DOHH2 (cell line): ENCODE data around the gene MATN3.

Source experiments
- CTCF ChIP-seq: fragments of 200-600 bp; sonication (generic); IDR thresholded peaks from one replicate; pipeline ENCODE4 v1.5.1; 2014; ENCODE audit warnings: antibody characterized with exemption, mild to moderate bottlenecking, low read depth, low read length; ENCODE audit not compliant: poor library complexity, severe bottlenecking
- EZH2phosphoT487 ChIP-seq: fragments of 200-600 bp; sonication (generic); IDR thresholded peaks from 2 replicates; pipeline ENCODE4 v1.6.1; 2017; ENCODE audit warnings: borderline replicate concordance, mild to moderate bottlenecking, antibody characterized with exemption, low read length, moderate library complexity, mixed read lengths

GRCh38 chr2:20049637-20050036, 37.2 kb upstream of the MATN3 start:
- TF ChIP-seq CTCF: no peak
- TF ChIP-seq EZH2phosphoT487: no peak
